IMR-90 (cell line): ENCODE results near the gene RAD51B.

ENCODE experiments used
- CEBPB ChIP-seq: IDR thresholded peaks from 2 replicates; pipeline ENCODE4 v1.6.1; 2012; ENCODE audit warnings: low read depth, low read length, improper control_type of control experiment
- CTCF ChIP-seq: conservative IDR thresholded peaks from 2 replicates; pipeline ENCODE4 v1.5.1; 2012; ENCODE audit warnings: mild to moderate bottlenecking, low read depth, low read length, improper control_type of control experiment
- MXI1 ChIP-seq: IDR thresholded peaks from 2 replicates; pipeline ENCODE4 v1.6.1; 2012; ENCODE audit warnings: low read depth, mild to moderate bottlenecking, low read length, moderate library complexity, borderline replicate concordance
- POLR2A ChIP-seq: IDR thresholded peaks from 2 replicates; pipeline ENCODE4 v1.6.1; 2012; ENCODE audit warnings: mild to moderate bottlenecking, low read depth, low read length
- RAD21 ChIP-seq: IDR thresholded peaks from 2 replicates; pipeline ENCODE4 v1.6.1; 2012; ENCODE audit warnings: low read length, improper control_type of control experiment

GRCh38 chr14:68403191-68404145 is 583.9 kb downstream of the RAD51B start:
- TF ChIP-seq CTCF: no peak
- no peak for TF ChIP-seq CEBPB
- no peak for TF ChIP-seq POLR2A
- TF ChIP-seq RAD21: no peak
- TF ChIP-seq MXI1: no peak
